ENCODE data around the gene EHMT1.

Gene EHMT1

GRCh38 chr9:137741330-137741729 lies 122.5 kb downstream of the EHMT1 start:
- no peak for DNase-seq (ENCODE audit: low read depth in 1 of 2, low spot score in 1 of 2)
- H3K27me3 ChIP-seq (ENCODE audit: insufficient read depth, poor library complexity, severe bottlenecking): no peaks in the 10 kb centered on the region
- no peak overlapping the region for H3K27ac ChIP-seq (replicated peaks)
- TF ChIP-seq POLR2AphosphoS5 (IDR thresholded peaks at IDR 0.05; ENCODE audit: low read depth): no peak
- TF ChIP-seq GABPA (IDR thresholded peaks at IDR 0.05; ENCODE audit: low read depth): no peak
- no peak for TF ChIP-seq SPI1 (IDR thresholded peaks at IDR 0.05; ENCODE audit: borderline replicate concordance, low read depth)
- TF ChIP-seq REST (IDR thresholded peaks at IDR 0.05; ENCODE audit: insufficient replicate concordance, low read depth): no peak
- no peak for TF ChIP-seq CTCF (IDR thresholded peaks at IDR 0.05; ENCODE audit: insufficient read depth, low read length)
- no peak overlapping the region for H3K4me3 ChIP-seq (replicated peaks; ENCODE audit: insufficient read depth, low read length)

- no peak overlapping the region for H3K27ac ChIP-seq (replicated peaks)
- no peaks in the 10 kb centered on the region for H3K27me3 ChIP-seq (ENCODE audit: insufficient read depth, poor library complexity, severe bottlenecking)
- DNase-seq (ENCODE audit: low read depth in 1 of 2, low spot score in 1 of 2): no peak
- TF ChIP-seq REST (IDR thresholded peaks at IDR 0.05; ENCODE audit: insufficient replicate concordance, low read depth) (no peak), SPI1 (IDR thresholded peaks at IDR 0.05; ENCODE audit: borderline replicate concordance, low read depth) (no peak), CTCF (IDR thresholded peaks at IDR 0.05; ENCODE audit: insufficient read depth, low read length) (no peak), GABPA (IDR thresholded peaks at IDR 0.05; ENCODE audit: low read depth) (no peak), POLR2AphosphoS5 (IDR thresholded peaks at IDR 0.05; ENCODE audit: low read depth) (no peak)
- no peak overlapping the region for H3K4me3 ChIP-seq (replicated peaks; ENCODE audit: insufficient read depth, low read length)
These were observed 123.9 kb downstream of the EHMT1 start for GRCh38 chr9:137742698-137743097.

GRCh38 chr9:137743695-137744094 lies 124.9 kb downstream of the EHMT1 start:
- no peak for DNase-seq (ENCODE audit: low read depth in 1 of 2, low spot score in 1 of 2)
- no peak for TF ChIP-seq CTCF (IDR thresholded peaks at IDR 0.05; ENCODE audit: insufficient read depth, low read length)
- TF ChIP-seq GABPA (IDR thresholded peaks at IDR 0.05; ENCODE audit: low read depth): no peak
- TF ChIP-seq REST (IDR thresholded peaks at IDR 0.05; ENCODE audit: insufficient replicate concordance, low read depth): no peak
- no peak for TF ChIP-seq SPI1 (IDR thresholded peaks at IDR 0.05; ENCODE audit: borderline replicate concordance, low read depth)
- TF ChIP-seq POLR2AphosphoS5 (IDR thresholded peaks at IDR 0.05; ENCODE audit: low read depth): no peak
- Histone ChIP-seq H3K4me3 (replicated peaks; ENCODE audit: insufficient read depth, low read length) (no peak overlapping the region), H3K27ac (replicated peaks) (no peak overlapping the region), H3K27me3 (ENCODE audit: insufficient read depth, poor library complexity, severe bottlenecking) (no peaks in the 10 kb centered on the region)
